GM12874 (cell line): Measurements from ENCODE around the gene METTL25B.

ENCODE experiments used
- CTCF ChIP-seq: IDR thresholded peaks from 2 replicates; pipeline ENCODE4 v1.5.1; 2011; ENCODE audit warnings: low read depth, mild to moderate bottlenecking, control low read depth, low read length, moderate library complexity; ENCODE audit not compliant: insufficient read depth

The METTL25B gene

DNA sequence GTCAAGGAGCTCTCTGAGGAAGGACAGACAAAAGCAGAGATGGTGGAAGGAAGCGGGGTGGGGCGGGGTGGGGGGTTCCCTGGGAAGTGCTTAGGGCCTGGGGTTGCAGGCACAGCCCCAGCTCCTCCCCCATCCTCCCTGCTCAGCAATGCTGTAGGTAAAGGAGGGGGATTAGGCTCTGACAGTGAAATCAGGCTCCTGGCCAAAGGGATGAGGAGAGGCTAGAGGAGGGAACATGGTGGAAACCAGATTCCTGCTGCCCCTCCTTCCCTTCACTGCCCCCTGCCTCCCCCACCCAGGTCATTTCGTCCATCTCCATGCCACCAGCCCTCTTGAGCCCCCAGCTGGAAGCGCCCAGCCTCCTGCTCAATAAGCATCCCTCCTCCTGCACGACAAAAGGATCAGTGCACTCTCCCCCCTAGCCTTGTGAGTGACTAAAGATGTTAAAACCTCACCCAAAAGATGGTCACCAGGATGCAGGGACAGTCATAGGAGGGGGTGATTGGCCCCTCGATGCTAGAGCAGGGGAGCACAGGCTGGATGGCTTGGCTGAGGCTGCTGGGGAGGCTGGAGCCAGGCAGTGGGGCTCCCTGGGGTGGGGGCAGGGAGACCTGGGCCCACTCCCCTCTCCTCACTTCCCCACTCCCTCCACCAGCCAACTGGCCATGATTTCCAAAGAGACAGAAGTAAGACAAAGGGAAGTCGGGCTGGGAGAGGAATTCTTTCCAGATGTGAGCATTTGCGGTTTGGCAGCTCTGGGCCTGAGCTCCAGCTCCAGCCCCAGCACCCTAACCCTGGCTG is 20.7 kb upstream of the METTL25B start:
- no peak for TF ChIP-seq CTCF

DNA sequence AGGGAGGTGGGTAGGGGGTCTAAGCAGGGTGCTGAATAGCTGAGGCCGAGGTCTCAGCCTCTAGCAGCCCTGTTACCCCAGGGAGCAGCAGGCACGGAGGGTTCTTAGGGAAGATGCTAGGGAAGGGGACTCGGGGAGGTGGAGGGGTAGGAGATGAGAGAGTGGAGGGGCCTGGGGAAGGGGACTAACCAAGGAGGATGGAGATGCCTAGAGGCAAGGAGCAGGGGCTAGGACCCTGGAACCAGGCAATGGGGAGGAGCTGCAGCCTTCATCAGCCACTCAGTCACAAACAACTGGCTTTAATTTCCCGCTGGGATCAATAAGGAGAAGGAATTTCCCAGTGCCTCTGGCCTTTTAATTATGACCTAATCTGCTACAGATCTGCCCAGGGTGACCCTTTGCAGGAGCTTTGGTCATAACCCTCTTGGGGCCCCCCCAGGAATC is 20.0 kb upstream of the METTL25B start:
- no peak for TF ChIP-seq CTCF

GRCh38 chr1:156709031-156709430 is 19.2 kb upstream of the METTL25B start:
- no peak for TF ChIP-seq CTCF

- no peak for TF ChIP-seq CTCF
Measured at GRCh38 chr1:156709757-156710489, 18.3 kb upstream of the METTL25B start.

- no peak for TF ChIP-seq CTCF
Measured at GRCh38 chr1:156711011-156711817, 17.1 kb upstream of the METTL25B start.

DNA sequence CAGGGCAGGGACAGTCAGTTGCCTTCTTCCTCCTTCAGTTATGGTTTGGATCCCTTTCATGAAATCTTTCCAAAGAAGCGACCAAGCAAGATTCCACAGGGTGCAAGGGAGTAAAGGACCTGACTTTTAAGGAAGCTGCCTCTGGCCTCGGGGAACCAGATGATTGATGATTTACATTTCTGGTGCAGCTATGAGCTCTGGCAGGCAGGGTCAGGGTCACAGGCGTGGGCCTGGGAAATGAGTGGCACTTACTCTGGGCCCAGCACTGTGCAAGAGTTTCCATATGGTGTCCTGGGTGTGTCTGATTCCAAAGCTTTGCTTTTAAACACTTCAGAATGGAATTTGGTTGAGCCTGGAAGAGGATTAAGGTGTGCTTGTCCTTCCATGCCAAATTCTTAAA is 15.6 kb upstream of the METTL25B start:
- TF ChIP-seq CTCF = no peak

GRCh38 chr1:156714830-156715229 is 13.4 kb upstream of the METTL25B start:
- no peak for TF ChIP-seq CTCF
